Measurements from ENCODE around the gene CITED2.
A peak's percentile ranks its signal among the peaks of the same experiment; 100 is the strongest.

CITED2 gene

GRCh38 chr6:139374357-139375225 lies at the start of gene CITED2:
CITED2 (minus strand) TSS chr6:139374648; CDS start chr6:139373944, 704 bp downstream.
- ChIA-PET CTCF (interaction anchor here (0.5 to 1.7 kb wide), 19 partner anchors 10 to 1318 kb away, joined by 3 to 7 read pairs (median 3); no protein-coding TSS in a partner anchor), POLR2A (interaction anchor here (0.5 to 8.1 kb wide), 126 partner anchors 8 to 1547 kb away, joined by 3 to 141 read pairs (median 4); partner anchors contain the start of genes CCDC28A, REPS1 and TXLNB)
- Histone ChIP-seq H3K36me3 (ENCODE audit: control insufficient read depth in 2 of 2, insufficient read depth in 1 of 2, low read length in 2 of 2) (peaks cover 0 to 25% of the 10 kb centered on the region in 2 experiments; a peak in 1 of 3 replicates), H3K4me3 (ENCODE audit: low read depth, low read length) (peak within 1 kb of the TSS; percentile 79), H3K27ac (ENCODE audit: extremely low read depth, low read depth, low read length) (peak within 1 kb of the TSS; percentile 94), H3K4me1 (ENCODE audit: control insufficient read depth, insufficient read depth, low read length) (peaks cover 23% of the 10 kb centered on the region), H3K9me3 (ENCODE audit: control insufficient read depth, insufficient read depth, low read depth, low read length) (no peaks in the 10 kb centered on the region)
- TF ChIP-seq ZNF19 (tag by site-specific recombination; IDR thresholded peaks at IDR 0.05; ENCODE audit: low read depth) = no peak
- TF ChIP-seq ZNF16 (tag by site-specific recombination; IDR thresholded peaks at IDR 0.05; ENCODE audit: low read depth) = no peak
- peak; percentile 37; the same call in 1 of the 2 replicates for TF ChIP-seq ZSCAN4 (tag by site-specific recombination; IDR thresholded peaks at IDR 0.05)
- peak; percentile 73 for TF ChIP-seq GLIS2 (tag by site-specific recombination; IDR thresholded peaks at IDR 0.05)
- no peak for TF ChIP-seq ZBTB26 (tag by site-specific recombination; optimal IDR thresholded peaks at IDR 0.05)
- peak; percentile 37; the same call in 1 of the 2 replicates for TF ChIP-seq ZNF777 (tag by site-specific recombination; IDR thresholded peaks at IDR 0.05; ENCODE audit: borderline replicate concordance)
- TF ChIP-seq ZFP3 (tag by site-specific recombination; IDR thresholded peaks at IDR 0.05; ENCODE audit: low read depth) = no peak; the same call in 1 of the 2 replicates
- peak; percentile 69 for TF ChIP-seq ZNF830 (tag by site-specific recombination; IDR thresholded peaks at IDR 0.05; ENCODE audit: low read depth)
- TF ChIP-seq ZNF76 (tag by site-specific recombination; IDR thresholded peaks at IDR 0.05; ENCODE audit: borderline replicate concordance, low read depth) = peak; percentile 79
- TF ChIP-seq ZNF561 (tag by site-specific recombination; IDR thresholded peaks at IDR 0.05; ENCODE audit: borderline replicate concordance) = peak; percentile 60
- peak; percentile 47; the same call in 1 of the 2 replicates for TF ChIP-seq ZNF610 (tag by site-specific recombination; IDR thresholded peaks at IDR 0.05; ENCODE audit: borderline replicate concordance)
- no peak for TF ChIP-seq ELK4 (IDR thresholded peaks at IDR 0.05; ENCODE audit: borderline replicate concordance, low read depth, low read length)
- no peak for TF ChIP-seq ZNF138 (tag by site-specific recombination; IDR thresholded peaks at IDR 0.05; ENCODE audit: borderline replicate concordance)
- TF ChIP-seq ZBTB20 (tag by site-specific recombination; IDR thresholded peaks at IDR 0.05) = peak; percentile 71
- TF ChIP-seq ZNF426 (tag by site-specific recombination; IDR thresholded peaks at IDR 0.05) = no peak
- TF ChIP-seq ZNF354C (tag by site-specific recombination; IDR thresholded peaks at IDR 0.05; ENCODE audit: borderline replicate concordance, low read depth) = no peak
- no peak for TF ChIP-seq ZBTB10 (tag by site-specific recombination; IDR thresholded peaks at IDR 0.05)
- 0 out of 2 replicates have a peak, but pooled peaks have one; percentile 52 for TF ChIP-seq GFI1B (tag by site-specific recombination; IDR thresholded peaks at IDR 0.05)
- no peak for TF ChIP-seq ZNF280D (tag by site-specific recombination; IDR thresholded peaks at IDR 0.05)
- TF ChIP-seq OSR2 (tag by site-specific recombination; IDR thresholded peaks at IDR 0.05) = peak; percentile 47; the same call in 1 of the 2 replicates
- peak; percentile 69 for TF ChIP-seq ZNF391 (tag by site-specific recombination; IDR thresholded peaks at IDR 0.05; ENCODE audit: borderline replicate concordance, low read depth)
- no peak; the same call in 1 of the 2 replicates for TF ChIP-seq ZXDB (tag by site-specific recombination; IDR thresholded peaks at IDR 0.05)
- TF ChIP-seq ZNF248 (tag by site-specific recombination; IDR thresholded peaks at IDR 0.05) = no peak
- TF ChIP-seq ZBTB17 (tag by site-specific recombination; IDR thresholded peaks at IDR 0.05) = peak; percentile 83
